HG03025 (cell line): Measurements from ENCODE around the gene NBEAL1.
"Not testable (repeated sequence)": the region's sequence is repeated elsewhere in the genome, so short reads cannot be mapped to it uniquely, and the experiment has no call there.

Experiments
- ATAC-seq: cut with Tn5 transposase; IDR thresholded peaks from one replicate; pipeline ENCODE4 v1.9.1; 2021; ENCODE audit warnings: mild to moderate bottlenecking, moderate library complexity; ENCODE audit not compliant: unreplicated experiment, low FRiP score

NBEAL1 gene

DNA sequence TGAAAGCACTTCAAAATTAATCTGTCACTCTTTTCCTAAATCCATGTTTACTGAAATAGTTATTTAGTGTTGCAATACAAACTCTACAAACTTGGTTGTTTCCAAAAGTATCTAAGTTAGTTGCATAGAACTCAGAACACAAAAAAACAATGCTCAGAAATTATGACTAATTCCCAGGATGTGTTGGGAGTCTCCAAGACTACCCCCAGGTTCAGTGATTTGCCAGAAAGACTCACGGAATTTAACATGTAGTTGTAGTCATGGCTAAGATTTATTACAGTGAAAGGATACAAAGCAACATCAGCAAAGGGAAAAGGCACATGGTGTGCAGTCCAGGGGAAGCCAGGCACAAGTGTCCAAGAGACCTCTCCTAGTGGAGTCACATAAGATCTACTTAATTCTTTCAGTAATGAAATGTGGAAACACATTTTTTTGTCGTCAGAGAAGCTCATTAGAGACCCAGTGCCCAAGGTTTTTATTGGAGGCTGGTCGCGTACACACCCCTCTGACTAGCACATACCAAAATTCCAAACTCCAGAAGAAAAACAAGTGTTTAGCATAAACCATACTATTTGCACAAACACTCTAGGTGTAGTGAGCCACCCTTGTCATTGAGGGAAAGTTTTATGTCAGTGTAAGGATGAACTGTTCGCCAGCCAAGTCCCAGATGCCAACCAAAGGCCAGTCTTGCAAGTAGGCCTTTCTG is 180.8 kb downstream of the NBEAL1 start:
- no peak for ATAC-seq

DNA sequence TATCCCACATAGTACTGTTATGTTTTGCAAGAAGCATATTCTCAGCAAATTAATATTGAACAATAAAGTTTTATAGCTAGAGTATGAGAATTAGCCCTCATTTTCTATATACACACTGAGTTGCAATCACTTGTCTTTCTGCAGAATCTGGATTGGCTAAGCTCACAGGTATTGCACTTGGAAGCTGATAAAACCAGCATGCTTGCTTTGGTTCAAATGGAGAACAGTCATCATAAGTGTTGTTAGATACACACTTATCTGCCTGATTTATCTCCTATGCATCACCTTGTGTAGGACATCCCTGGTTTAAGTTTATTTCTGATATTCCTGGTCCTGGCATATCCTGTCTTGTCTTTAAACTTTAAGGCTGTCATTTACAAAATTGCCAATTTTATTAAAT is 186.2 kb downstream of the NBEAL1 start:
- no peak for ATAC-seq

DNA sequence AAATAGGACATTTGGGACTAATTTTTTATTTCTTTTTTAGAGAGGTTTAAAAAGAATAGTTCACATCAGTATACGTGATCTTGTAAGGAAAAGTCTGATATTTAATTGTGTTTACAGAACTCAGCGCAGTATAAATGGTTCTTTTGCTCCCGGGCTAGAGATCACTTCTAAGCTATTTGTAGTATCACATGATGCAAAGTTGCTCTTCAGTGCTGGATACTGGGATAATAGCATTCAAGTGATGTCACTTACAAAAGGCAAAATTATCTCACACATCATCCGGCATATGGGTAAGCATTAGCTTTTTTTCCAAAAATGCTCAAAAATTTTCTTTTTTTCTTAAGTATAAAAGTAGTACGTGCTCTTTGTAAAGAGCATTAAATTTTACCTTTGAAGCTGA is 186.8 kb downstream of the NBEAL1 start:
- ATAC-seq, result no peak

DNA sequence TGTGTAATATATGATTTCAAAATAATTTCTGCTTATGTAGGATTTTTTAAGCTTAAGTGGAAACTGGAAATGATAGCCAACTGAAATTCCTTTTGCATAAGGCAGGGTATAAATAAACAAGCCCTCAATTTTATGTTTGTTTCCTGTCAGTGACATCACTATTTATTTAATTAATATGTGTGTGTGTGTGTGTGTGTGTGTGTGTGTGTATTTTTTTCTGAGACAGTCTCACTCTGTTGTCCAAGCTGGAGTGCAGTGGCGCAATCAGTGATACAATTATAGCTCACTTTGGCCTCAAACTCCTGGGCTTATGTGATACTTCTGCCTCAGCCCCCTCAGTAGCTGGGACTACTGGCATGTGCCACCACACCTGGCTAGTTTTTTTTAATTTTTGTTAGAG is 194.9 kb downstream of the NBEAL1 start:
- no peak for ATAC-seq

DNA sequence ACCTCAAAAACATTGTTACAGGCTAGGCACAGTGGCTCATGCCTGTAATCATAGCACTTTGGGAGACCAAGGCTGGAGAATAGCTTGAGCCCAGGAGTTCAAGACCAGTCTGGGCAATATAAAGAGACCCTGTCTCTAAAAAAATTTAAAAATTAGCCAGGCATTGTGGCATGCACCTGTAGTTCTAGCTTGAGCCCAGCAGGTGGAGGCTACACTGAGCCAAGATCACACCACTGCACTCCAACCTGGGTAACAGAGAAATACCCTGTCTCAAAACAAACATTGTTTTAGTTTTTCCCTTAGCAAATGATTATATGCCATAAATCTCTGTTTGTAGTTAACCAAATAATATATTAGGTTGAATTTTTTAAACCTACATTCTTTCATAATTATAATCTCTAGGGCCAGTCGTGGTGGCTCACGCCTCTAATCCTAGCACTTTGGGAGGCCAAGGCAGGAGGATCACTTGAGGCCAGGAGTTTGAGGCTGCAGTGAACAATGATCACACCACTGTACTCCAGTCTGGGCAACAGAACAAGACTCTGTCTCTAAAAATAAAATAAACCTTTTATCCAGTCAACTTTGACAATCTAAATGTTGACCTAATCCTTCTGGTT is 210.9 kb downstream of the NBEAL1 start:
- no peak for ATAC-seq

DNA sequence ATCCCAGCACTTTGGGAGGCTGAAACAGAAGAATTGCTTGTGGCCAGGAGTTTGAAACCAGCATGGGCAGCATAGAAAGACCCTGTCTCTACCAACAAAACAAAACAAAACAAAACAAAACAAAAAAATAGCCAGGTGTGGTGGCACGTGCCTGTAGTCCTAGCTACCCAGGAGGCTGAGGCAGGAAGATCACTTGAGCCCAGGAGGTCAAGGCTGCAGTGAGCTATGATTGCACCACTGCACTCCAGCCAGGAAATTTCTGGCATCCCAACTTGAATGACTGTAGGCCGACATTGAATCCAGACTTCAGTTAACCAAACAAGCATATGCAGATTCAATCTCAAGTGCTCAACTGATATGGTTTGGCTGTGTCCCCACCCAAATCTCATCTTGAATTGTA is 215.0 kb downstream of the NBEAL1 start:
- ATAC-seq, result not testable (repeated sequence)

DNA sequence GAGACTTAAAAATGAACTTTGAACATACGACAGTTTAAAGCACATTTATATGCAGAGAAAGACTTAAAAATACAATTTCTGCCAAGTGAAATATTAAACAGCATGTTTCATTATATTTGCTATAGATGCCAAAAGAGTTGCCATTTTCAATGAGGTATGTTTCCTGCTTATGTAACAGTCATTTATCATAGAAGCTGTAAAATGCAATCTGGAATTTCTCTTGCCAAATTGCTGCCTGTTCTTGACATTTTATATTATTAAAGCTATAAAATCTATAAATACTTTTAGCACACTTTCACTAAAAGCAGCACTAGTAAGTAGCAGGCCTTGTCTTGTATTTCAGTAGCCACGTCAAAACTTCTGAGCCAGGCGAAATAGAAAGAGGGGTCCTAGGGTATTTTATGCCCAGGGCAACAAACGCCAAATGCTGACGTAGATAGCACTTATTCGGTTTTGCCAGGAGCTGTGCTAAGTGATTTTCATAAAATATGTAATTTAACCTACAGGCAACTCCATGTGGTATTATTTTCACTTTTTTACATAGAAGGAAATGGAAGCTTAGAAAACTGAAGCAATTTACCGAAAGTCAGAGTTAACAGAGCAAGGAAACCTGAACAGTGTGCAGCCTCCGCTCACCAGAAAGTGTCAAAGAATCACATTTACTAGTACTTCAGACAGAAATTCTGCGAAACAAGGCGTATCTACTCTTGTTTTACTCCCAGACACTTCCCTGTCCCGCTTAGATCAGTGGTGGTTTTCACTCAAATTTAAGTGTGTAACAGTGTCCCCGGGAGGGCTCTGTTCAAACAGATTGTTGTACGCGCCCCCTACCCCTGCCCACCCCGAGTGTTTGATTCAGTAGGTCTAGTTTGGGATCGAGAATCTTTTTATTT is 222.9 kb downstream of the NBEAL1 start:
- no peak for ATAC-seq

DNA sequence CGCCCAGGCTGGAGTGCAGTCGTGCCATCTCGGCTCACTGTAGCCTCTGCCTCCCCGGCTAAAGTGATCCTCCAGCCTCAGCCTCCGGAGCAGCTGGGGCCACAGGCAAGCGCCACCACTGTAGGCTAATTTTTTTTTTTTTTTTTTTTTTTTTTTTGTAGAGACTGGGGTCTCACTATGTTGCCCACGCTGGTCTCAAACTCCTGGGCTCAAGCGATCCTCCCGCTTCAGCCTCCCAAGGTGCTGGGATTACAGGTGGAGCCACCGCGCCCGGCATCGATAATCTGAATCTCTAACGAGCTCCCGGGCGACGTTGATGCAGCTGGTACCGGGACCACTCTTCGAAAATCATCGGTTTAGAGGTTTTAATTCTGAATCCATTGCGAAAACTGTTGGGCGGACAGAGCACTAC is 223.6 kb downstream of the NBEAL1 start:
- ATAC-seq, result no peak

DNA sequence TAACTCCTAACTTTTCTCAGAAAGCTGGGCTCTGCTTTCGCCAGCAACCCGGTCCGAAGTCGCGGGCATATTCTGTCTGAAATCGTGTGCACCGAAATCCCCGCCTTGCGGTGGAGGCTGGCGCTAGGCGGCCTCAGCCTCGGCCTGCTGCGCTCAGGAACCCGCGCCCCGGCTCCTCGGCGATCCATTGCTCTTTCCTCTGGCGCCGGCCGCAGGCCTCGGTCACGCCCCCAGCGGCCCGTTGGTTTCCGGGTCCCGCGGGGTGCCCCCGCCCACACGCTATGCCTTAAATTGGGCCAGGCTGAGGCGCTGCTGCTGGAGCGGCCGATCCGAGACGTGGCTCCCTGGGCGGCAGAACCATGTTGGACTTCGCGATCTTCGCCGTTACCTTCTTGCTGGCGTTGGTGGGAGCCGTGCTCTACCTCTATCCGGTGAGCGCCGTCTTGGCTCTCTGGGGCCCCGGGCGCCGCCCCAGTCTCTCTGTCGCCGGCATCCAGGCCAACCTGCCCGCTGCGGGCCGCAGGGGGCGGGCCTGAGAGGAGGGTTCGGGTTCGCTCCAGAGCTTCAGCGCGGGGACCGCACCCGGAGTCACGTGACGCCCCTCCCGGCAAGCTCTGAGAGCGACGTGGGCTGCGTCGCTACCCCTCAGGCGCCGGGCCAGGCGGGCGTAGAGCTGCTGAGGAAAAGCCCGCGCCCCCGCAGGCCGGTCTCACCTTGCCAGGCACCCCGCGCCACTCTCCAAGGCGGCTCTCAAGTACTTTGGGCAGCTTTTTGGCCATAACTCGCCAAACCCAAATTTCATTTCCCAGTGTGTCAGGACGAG is 224.2 kb downstream of the NBEAL1 start, which contains the start of gene CYP20A1:
Gene CYP20A1 (plus strand): TSS at position 315 of the 823 bp plus-strand sequence. CDS start 45 bp downstream, at position 360.
- peak; percentile 88 for ATAC-seq

DNA sequence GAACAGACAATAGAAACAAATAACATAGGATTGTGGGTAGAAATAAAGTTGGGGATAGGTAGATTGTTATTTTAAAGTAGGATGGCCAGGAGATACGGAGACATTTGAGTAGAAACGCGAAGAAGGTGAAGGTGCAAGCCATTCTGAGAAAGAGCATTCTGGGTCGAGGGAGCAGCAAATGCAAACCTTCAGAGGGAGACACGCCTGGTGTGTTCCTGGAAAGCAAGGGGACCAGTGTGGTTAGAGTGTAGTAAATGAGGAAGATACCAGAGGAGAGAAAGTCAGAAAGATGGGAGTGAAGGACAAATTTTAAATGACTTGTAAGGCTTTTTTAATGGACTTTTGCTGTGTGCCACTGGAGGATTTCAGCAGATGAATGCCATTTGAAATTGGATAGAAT is 225.8 kb downstream of the NBEAL1 start:
- no peak for ATAC-seq

DNA sequence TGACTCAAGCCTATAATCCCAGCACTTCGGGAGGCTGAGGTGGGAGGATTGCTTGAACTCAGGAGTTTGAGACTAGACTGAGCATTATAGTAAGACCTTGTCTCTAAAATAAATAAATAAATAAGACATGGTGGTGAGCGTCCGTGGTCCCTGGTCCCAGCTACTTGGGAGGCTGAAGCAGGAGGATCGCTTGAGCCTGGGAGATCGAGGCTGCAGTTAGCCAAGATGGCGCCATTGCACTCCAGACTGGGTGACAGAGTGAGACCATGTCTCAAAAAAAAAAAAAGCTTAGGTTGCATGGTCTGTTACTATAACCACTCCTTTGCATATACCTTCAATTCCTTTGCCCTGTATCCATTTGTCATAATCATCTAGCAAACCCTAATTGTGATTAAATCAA is 227.8 kb downstream of the NBEAL1 start:
- no peak for ATAC-seq

DNA sequence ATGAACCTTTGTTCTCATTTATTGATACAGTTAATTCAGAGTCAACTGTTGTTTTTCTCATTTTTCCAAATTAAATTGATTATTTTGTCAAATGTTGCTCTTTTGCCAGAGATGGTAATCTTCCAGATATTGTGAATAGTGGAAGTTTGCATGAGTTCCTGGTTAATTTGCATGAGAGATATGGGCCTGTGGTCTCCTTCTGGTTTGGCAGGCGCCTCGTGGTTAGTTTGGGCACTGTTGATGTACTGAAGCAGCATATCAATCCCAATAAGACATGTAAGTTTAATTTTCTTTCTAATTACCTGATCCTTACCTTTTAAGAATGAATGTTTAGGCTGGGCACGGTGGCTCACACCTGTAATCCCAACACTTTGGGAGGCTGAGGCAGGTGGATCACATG is 232.0 kb downstream of the NBEAL1 start:
- ATAC-seq, result no peak

DNA sequence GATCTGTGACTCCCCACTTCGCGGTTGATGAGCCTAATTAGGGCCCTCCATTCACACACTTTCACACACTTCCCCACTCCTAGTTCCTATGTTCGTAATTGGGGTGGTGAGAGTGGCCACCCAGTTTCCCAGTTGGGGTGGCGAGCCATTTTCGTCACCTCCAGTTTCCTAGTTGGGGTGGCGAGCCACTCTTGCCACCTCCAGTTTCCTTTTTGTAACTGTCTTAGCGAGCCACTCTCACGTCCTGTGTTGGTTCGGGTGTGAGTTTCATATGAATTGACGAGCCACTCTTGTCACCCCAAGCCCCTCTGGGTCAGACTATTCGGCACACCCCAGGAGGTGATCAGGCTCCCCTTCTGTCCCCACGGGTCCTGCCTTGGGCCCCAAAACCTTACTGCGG is 238.1 kb downstream of the NBEAL1 start:
- no peak for ATAC-seq

DNA sequence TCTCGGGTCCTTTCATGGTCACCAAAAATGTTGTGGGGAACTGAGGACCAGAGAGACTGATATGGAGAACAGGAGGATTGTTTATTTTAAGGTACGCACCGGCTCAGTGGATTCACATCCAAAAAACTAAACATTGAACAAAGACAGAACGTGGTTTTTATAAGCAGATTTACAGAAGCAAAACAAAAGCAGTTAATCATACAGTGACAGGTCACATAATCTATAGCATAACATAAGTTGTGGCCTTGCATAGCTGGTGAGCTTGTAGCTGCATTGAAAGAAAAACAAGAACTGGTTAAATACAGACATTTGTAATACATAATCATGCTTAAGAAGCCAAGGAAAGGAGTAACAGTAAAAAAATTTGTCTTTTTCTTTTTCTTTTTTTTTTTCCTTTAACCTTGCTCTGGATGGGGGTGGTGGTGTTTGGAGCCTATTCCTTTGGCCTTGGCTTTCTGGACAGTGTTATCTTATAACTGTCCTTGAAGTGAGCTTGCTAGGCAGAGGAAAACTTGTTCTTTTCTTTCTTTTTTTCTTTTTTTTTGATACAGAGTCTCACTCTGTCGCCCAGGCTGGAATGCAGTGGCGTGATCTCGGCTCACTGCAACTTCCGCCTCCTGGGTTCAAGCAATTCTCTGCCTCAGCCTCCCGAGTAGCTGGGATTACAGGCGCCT is 238.9 kb downstream of the NBEAL1 start:
- not testable (repeated sequence) for ATAC-seq

DNA sequence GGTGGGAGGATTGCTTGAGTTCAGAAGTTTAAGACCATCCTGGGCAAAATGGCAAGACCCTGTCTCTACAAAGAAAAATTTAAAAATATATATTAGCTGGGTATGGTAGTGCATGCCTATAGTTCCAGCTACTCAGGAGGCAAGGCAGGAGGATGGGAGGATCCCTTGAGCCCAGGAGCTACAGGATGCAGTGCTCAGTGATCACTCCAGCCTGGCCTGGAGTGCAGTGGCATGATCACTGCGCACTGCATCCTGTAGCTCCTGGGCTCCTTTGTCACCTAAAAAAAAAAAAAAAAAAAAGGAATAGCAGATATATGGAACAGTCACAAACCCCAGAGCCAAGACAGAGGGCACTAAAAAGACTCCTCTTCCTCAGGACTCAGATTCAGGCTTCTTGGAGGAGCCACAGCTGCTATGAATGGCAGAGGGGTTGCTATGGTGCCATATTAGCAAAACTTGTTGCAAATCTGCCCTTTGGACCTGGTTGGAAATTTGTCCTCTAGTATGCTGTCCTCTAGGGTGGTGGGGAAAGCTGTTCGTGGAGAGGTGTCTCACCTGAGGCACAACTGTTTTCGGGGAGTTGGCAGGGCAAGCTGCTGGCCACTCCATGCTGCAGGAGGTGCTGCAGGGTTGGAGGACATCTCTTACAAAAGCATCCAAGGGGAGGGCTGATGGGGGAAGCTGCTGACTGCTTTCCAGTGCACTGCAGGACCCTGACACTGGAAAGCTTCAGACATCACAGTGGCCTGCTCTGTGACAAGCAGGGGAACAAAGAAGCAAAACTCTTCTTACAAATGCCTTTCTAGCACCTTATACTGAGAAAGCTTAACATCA is 246.9 kb downstream of the NBEAL1 start:
- ATAC-seq, result no peak
